ENCODE results near the gene UBL7.

GRCh38 chr15:74438721-74439316, 22.1 kb downstream of the UBL7 start:
- no peak for TF ChIP-seq POLR2AphosphoS5 (IDR thresholded peaks at IDR 0.05; ENCODE audit: low read depth, low read length)
- no peak for TF ChIP-seq TAF1 (IDR thresholded peaks at IDR 0.05; ENCODE audit: low read depth, low read length)
- no peak for TF ChIP-seq POLR2A (IDR thresholded peaks at IDR 0.05; ENCODE audit: low read depth, low read length)
- no peak for TF ChIP-seq PAX5 (IDR thresholded peaks at IDR 0.05; ENCODE audit: insufficient read depth, low read length, severe bottlenecking)
- TF ChIP-seq POU2F2 (IDR thresholded peaks at IDR 0.05; ENCODE audit: low read depth, low read length) = no peak
- no peak for TF ChIP-seq SPI1 (IDR thresholded peaks at IDR 0.05; ENCODE audit: low read depth, low read length)
